Measurements from ENCODE around the gene TSPAN4. TPM values are rescaled to one million over a fixed set of nuclear protein-coding genes. Genes with fewer than 3 reads are reported as not detected.

The TSPAN4 gene
- total RNA-seq, 1 donor from 2014 or later: 50.8 TPM

DNA sequence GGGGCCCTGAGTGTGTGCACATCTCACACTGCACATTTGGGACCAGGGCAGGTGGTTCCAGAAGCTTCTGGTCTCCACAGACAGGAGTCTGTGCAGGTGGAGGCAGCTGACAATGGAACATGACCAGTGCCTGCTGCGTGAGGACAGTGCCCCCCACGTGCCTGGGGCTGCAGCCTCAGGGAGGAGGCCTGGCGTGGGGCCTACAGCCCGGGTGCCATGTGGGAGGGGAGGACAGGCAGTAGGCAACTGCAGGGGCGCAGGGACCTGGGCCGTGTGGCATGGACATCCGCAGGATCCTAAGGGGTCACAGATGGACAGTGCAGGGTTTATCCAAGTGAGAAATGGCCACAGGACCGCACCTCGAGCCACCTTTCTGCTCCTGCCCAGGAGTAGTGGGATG lies 28.8 kb downstream of the TSPAN4 start:
- FAIRE-seq (no peak), DNase-seq (ENCODE audit: low read depth) (no peak)
- peaks cover 1% of the 10 kb centered on the region for H3K36me3 ChIP-seq (ENCODE audit: control insufficient read depth, insufficient read depth, low read length)
- TF ChIP-seq, protein P1, sequence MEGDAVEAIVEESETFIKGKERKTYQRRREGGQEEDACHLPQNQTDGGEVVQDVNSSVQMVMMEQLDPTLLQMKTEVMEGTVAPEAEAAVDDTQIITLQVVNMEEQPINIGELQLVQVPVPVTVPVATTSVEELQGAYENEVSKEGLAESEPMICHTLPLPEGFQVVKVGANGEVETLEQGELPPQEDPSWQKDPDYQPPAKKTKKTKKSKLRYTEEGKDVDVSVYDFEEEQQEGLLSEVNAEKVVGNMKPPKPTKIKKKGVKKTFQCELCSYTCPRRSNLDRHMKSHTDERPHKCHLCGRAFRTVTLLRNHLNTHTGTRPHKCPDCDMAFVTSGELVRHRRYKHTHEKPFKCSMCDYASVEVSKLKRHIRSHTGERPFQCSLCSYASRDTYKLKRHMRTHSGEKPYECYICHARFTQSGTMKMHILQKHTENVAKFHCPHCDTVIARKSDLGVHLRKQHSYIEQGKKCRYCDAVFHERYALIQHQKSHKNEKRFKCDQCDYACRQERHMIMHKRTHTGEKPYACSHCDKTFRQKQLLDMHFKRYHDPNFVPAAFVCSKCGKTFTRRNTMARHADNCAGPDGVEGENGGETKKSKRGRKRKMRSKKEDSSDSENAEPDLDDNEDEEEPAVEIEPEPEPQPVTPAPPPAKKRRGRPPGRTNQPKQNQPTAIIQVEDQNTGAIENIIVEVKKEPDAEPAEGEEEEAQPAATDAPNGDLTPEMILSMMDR (IDR thresholded peaks at IDR 0.05; ENCODE audit: insufficient read depth, low read length, severe bottlenecking): no peak
- no peak overlapping the region for H3K4me3 ChIP-seq (ENCODE audit: low read depth, low read length)
- no peaks in the 10 kb centered on the region for H3K27me3 ChIP-seq (ENCODE audit: control insufficient read depth, insufficient read depth, low read length)

DNA sequence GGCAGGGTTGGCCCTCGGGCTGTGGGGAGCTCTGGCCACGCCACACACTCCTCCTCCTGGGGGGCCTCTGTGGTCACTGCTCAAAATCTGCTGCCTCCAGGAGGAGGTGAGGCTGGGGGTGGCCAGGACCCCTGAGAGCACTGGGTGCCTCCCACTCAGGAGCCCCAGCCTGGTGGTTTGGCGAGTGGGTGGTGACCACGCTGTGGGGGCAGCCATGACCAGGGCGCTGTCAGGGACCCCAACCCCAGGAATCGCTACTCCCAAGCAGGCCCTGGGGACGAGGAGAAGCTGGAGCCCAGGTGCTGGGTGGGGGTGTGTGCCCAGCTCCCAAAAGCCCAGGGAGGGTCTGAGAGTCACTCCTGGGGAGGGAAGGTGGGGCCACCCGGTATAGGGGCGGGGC lies 30.1 kb downstream of the TSPAN4 start:
- FAIRE-seq (no peak), DNase-seq (ENCODE audit: low read depth) (no peak)
- TF ChIP-seq, protein P1 (IDR thresholded peaks at IDR 0.05; ENCODE audit: insufficient read depth, low read length, severe bottlenecking): no peak
- Histone ChIP-seq H3K36me3 (ENCODE audit: control insufficient read depth, insufficient read depth, low read length) (peaks cover 2% of the 10 kb centered on the region), H3K4me3 (ENCODE audit: low read depth, low read length) (no peak overlapping the region), H3K27me3 (ENCODE audit: control insufficient read depth, insufficient read depth, low read length) (no peaks in the 10 kb centered on the region)

DNA sequence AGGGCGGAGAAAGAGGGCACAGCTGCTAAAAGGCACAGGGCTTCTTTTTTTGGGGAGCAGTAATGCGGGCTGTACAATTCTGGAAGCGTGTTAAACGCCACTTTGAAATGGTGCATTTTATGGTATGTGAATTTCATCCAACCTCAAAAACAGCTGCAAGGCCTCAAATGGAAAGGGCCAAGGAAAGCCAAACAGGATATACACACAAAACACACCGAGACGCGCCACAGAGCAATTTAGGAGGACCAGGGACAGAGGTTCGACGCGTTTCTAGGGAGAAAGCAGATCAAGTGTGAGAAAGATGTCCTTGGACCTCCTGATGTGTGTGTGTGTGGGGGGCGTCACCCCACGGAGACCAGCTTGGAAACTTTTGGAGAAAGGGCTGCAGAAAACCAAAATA lies 31.1 kb downstream of the TSPAN4 start:
- no peak for FAIRE-seq
- no peaks in the 10 kb centered on the region for H3K27me3 ChIP-seq (ENCODE audit: control insufficient read depth, insufficient read depth, low read length)
- TF ChIP-seq, protein P1 (IDR thresholded peaks at IDR 0.05; ENCODE audit: insufficient read depth, low read length, severe bottlenecking): no peak
- peaks cover 3% of the 10 kb centered on the region for H3K36me3 ChIP-seq (ENCODE audit: control insufficient read depth, insufficient read depth, low read length)
- H3K4me3 ChIP-seq (ENCODE audit: low read depth, low read length): no peak overlapping the region
- no peak for DNase-seq (ENCODE audit: low read depth)

DNA sequence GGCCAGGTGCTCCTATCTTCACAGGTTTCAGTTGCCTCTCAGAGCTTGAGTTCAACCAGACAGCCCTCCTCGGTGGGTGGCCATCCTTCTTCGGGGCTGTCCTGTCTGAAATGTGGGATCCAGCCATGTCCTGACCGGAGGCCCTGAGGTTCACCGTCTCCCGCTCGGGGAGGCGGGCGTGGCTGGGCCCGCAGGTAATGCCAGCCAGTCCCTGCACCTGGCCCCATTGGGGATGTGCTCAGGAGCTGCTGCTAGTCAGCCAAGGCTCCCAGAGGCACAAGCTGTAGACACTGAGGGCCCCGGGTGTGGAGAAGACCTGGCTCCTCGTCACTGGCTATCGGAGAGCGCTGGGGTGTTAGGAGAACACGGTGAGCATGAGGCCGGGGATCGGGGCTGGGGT lies 32.6 kb downstream of the TSPAN4 start:
- no peak for DNase-seq (ENCODE audit: low read depth)
- Histone ChIP-seq H3K36me3 (ENCODE audit: control insufficient read depth, insufficient read depth, low read length) (peaks cover 2% of the 10 kb centered on the region), H3K4me3 (ENCODE audit: low read depth, low read length) (no peak overlapping the region), H3K27me3 (ENCODE audit: control insufficient read depth, insufficient read depth, low read length) (no peaks in the 10 kb centered on the region)
- TF ChIP-seq, protein P1 (IDR thresholded peaks at IDR 0.05; ENCODE audit: insufficient read depth, low read length, severe bottlenecking): no peak
- no peak for FAIRE-seq

DNA sequence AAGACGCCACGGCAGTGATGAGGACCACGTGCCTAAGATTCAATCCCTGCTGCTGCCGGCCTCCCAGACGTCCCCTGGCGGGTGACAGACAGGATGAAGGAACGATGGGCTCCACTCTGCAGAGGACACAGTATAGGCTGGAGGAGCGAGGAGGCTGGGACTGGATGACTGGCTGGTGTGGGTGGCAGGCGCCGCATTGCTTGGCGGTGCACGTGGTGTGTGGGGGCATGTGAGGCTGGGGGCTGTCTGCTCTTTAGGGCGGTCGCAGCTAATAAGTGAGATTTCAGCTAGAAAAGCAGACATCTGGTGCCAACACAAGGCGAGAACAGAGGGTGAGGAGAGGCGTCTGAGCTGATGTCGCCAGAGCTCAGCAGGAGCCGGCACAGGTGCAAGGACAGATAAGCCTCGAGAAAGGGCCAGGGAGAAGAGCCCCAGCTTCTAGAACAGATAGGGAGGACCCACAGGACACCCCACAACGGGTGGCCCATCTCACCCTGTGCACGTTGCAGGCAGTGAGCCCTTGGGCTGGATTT lies 33.2 kb downstream of the TSPAN4 start:
- FAIRE-seq (peak; percentile 64), DNase-seq (ENCODE audit: low read depth) (no peak)
- no peaks in the 10 kb centered on the region for H3K27me3 ChIP-seq (ENCODE audit: control insufficient read depth, insufficient read depth, low read length)
- TF ChIP-seq, protein P1 (IDR thresholded peaks at IDR 0.05; ENCODE audit: insufficient read depth, low read length, severe bottlenecking): no peak
- peaks cover 2% of the 10 kb centered on the region for H3K36me3 ChIP-seq (ENCODE audit: control insufficient read depth, insufficient read depth, low read length)
- no peak overlapping the region for H3K4me3 ChIP-seq (ENCODE audit: low read depth, low read length)

DNA sequence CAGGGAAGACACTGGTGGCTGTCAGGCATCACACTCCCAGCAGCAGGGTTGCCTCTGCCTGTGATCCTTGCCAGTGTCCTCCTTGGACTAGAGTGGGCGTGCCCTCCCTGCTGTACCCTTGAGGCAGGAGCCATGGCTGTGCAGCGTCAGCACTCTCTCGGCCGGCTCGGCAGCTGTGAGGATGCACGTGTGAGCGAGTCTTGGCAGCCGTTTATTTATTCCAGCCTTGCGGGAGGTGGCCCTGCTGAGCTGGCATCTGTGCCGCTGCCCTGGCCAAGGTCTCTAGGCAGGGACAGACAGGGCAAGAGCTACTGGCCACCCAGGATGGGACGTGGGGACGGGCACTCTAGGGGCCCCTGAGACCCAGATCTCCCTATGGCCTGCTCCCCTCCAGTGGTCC lies 33.9 kb downstream of the TSPAN4 start:
- FAIRE-seq (no peak), DNase-seq (ENCODE audit: low read depth) (no peak)
- H3K36me3 ChIP-seq (ENCODE audit: control insufficient read depth, insufficient read depth, low read length): peaks cover 4% of the 10 kb centered on the region

More for the DNA sequence above, 33.9 kb downstream of the TSPAN4 start:
- Histone ChIP-seq H3K4me3 (ENCODE audit: low read depth, low read length) (no peak overlapping the region), H3K27me3 (ENCODE audit: control insufficient read depth, insufficient read depth, low read length) (no peaks in the 10 kb centered on the region)
- TF ChIP-seq, protein P1 (IDR thresholded peaks at IDR 0.05; ENCODE audit: insufficient read depth, low read length, severe bottlenecking): no peak
